Upper lobe of left lung (tissue), 4 donors: ENCODE data around the gene TTC39A.

Source experiments
- EP300 ChIP-seq, 4 donors: sonication (generic); formaldehyde crosslinking; IDR thresholded peaks; one replicate each; pipeline ENCODE4 v1.5.1; 2017; ENCODE audit warnings: antibody characterized with exemption in 4 of 4, control low read depth in 2 of 4
- POLR2A ChIP-seq, 4 donors: fragments of 450-650 bp; IDR thresholded peaks; one replicate each; pipeline ENCODE4 v1.5.1; 2016 to 2017; ENCODE audit warnings: antibody characterized with exemption in 4 of 4, mild to moderate bottlenecking in 2 of 4
- POLR2AphosphoS5 ChIP-seq, 2 donors: sonication (generic); formaldehyde crosslinking; IDR thresholded peaks; one replicate each; pipeline ENCODE4 v1.5.1; 2017; ENCODE audit warnings: antibody characterized with exemption in 2 of 2
- TF ChIP-seq, protein P1 (sequence below), 6 experiments: fragments of 450-650 bp in 4 of 6; fragments of 200-600 bp in 2 of 6; sonication (generic) in 2 of 6; IDR thresholded peaks; one replicate each; pipeline ENCODE4 v1.5.1; 2016 to 2019; ENCODE audit warnings: antibody characterized with exemption in 6 of 6

DNA sequence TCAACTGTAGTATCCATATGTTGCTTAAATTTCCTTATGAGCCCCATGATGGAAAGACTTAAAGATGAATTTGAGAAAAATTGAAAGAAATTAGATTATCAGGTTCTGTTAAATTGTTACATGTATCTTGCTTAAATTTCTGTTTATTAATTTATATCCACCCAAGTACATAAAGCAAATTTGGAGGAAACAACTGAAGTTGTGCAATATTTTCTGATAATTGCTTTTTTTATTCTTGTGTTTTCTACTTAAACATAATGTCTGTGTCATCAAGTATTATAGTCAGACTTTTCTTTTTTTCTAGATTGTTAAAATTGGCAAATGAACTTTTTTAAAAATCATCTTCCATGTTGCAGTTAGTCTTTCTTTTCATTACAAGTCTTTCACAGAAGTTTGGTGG is 57.4 kb downstream of the TTC39A start:
- TF ChIP-seq, protein P1, sequence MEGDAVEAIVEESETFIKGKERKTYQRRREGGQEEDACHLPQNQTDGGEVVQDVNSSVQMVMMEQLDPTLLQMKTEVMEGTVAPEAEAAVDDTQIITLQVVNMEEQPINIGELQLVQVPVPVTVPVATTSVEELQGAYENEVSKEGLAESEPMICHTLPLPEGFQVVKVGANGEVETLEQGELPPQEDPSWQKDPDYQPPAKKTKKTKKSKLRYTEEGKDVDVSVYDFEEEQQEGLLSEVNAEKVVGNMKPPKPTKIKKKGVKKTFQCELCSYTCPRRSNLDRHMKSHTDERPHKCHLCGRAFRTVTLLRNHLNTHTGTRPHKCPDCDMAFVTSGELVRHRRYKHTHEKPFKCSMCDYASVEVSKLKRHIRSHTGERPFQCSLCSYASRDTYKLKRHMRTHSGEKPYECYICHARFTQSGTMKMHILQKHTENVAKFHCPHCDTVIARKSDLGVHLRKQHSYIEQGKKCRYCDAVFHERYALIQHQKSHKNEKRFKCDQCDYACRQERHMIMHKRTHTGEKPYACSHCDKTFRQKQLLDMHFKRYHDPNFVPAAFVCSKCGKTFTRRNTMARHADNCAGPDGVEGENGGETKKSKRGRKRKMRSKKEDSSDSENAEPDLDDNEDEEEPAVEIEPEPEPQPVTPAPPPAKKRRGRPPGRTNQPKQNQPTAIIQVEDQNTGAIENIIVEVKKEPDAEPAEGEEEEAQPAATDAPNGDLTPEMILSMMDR (IDR thresholded peaks at IDR 0.05): no peak
- TF ChIP-seq POLR2A (IDR thresholded peaks at IDR 0.05): no peak
- no peak for TF ChIP-seq POLR2AphosphoS5 (IDR thresholded peaks at IDR 0.05)
- no peak for TF ChIP-seq EP300 (IDR thresholded peaks at IDR 0.05)
